Colonic mucosa (tissue), 4 donors: Measurements from ENCODE around the gene CES3. TPM values are rescaled to one million over a fixed set of nuclear protein-coding genes. Genes with fewer than 3 reads are reported as not detected.
"Not testable (repeated sequence)": the region's sequence is repeated elsewhere in the genome, so short reads cannot be mapped to it uniquely, and the experiment has no call there.

ENCODE experiments used
- DNase-seq: peaks from one replicate; pipeline ENCODE4 v3.0.0-alpha.2; 2020
- H3K27ac ChIP-seq: fragments of 200-600 bp; one replicate; pipeline ENCODE4 v1.8.0; 2021
- H3K27me3 ChIP-seq: fragments of 200-600 bp; one replicate; pipeline ENCODE4 v1.8.0; 2021
- H3K36me3 ChIP-seq: fragments of 200-600 bp; one replicate; pipeline ENCODE4 v1.8.0; 2021
- H3K4me1 ChIP-seq: fragments of 200-600 bp; one replicate; pipeline ENCODE4 v1.8.0; 2021; ENCODE audit warnings: mild to moderate bottlenecking
- H3K4me3 ChIP-seq: fragments of 200-600 bp; one replicate; pipeline ENCODE4 v1.8.0; 2021
- H3K9ac ChIP-seq, 2 donors: one replicate each; pipeline ENCODE4 v1.7.0; 2013; ENCODE audit warnings: control low read depth in 2 of 2, low read depth in 2 of 2, low read length in 2 of 2
- H3K9me3 ChIP-seq: fragments of 200-600 bp; one replicate; pipeline ENCODE4 v1.8.0; 2021
- intact Hi-C: fragments of 100-400 bp; cut with DNase I; formaldehyde crosslinking; loops from one replicate; pipeline ENCODE4 v1.14.1; 2022
- total RNA-seq, 2 donors: library from RNA; stranded (reverse); fragmentation: NEBNext Ultra II Directional in 1 of 2; extraction: Animal tissue kit (Norgen Biotek cat#: 25700) in 1 of 2; gene quantifications; one replicate each; pipeline ENCODE4 v1.2.1, GENCODE V29; 2021
- TF ChIP-seq, protein P1 (sequence below): fragments of 200-600 bp; IDR thresholded peaks from one replicate; pipeline ENCODE4 v1.8.0; 2022; ENCODE audit warnings: antibody characterized with exemption, mild to moderate bottlenecking
- donor health status: healthy.
- donor health status: DM: no; HTN: no; CAD: no.
- donor health status: DM: no; HTN: no; CAD: no.

CES3 gene
- total RNA-seq, 2 donors from 2014 or later, result 136 to 169 TPM

DNA sequence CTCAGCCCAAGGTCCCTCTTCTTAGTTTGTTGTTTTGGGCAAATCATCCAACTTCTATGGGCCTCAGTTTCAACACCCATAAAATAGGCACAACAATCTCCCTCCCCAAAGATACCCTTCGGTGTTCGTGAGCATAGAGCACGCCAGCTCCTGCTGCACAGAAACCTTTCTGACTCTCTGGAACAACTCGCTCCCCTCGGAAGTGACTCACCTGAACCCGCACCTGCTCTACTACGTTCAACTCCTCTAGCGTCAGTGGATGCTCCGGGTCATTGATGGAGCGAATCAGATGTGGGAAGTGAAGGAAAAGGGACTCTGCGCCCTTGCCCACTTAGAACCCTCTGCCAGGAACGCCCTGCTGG, 27.3 kb upstream of the CES3 start:
- TF ChIP-seq, protein P1, sequence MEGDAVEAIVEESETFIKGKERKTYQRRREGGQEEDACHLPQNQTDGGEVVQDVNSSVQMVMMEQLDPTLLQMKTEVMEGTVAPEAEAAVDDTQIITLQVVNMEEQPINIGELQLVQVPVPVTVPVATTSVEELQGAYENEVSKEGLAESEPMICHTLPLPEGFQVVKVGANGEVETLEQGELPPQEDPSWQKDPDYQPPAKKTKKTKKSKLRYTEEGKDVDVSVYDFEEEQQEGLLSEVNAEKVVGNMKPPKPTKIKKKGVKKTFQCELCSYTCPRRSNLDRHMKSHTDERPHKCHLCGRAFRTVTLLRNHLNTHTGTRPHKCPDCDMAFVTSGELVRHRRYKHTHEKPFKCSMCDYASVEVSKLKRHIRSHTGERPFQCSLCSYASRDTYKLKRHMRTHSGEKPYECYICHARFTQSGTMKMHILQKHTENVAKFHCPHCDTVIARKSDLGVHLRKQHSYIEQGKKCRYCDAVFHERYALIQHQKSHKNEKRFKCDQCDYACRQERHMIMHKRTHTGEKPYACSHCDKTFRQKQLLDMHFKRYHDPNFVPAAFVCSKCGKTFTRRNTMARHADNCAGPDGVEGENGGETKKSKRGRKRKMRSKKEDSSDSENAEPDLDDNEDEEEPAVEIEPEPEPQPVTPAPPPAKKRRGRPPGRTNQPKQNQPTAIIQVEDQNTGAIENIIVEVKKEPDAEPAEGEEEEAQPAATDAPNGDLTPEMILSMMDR, result no peak
- H3K36me3 ChIP-seq, result no peaks in the 10 kb centered on the region
- peak overlapping the region; percentile 94 for H3K4me3 ChIP-seq
- peak overlapping the region; percentile 86 for H3K27ac ChIP-seq
- H3K4me1 ChIP-seq, result peaks cover 20% of the 10 kb centered on the region
- peak overlapping the region; percentile 97 to 99 for H3K9ac ChIP-seq
- DNase-seq, result no peak
- no peaks in the 10 kb centered on the region for H3K9me3 ChIP-seq
- no peaks in the 10 kb centered on the region for H3K27me3 ChIP-seq
- intact Hi-C loops, result loop anchor here (5.0 kb wide), 1 partner anchor 36 kb away; no protein-coding TSS in a partner anchor

DNA sequence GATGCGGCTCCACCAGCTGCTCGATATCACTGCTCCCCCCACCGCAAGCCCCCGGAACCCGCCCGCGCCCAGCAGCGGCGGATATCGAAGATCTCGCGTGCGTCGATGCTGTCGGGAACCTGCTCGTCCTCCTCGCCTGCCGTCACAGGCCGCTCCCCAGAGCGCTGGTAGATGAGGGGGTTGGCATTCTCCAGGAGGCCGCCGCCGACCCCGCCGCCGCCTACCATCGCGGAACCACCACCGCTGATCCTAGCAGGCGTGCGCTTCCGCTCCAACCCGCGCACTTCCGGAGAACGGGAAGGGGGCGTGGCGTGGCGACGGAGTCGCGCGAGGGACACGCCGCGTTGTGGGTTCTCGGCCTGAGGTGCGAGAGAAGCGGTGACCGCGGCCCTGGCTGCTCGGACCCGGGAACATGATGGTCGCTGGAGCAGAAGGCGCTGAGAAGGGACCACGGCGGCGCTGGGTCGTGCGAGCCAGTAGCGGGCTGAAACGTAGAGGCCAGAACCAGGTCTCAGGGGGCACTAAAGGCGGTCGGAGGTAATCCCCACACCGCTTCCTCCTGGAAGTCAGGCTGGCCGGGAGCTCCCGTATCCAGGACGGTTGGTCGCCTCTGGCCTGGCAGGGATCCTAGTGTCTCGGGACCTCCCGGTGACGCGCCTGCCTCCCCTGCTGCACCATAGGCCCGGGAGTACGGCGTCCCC, 26.8 kb upstream of the CES3 start, which contains the start of gene CIAO2B:
Gene CIAO2B (minus strand): TSS at position 265 of the 701 bp plus-strand sequence. CDS start 38 bp downstream, at position 227.
- H3K4me1 ChIP-seq, result peaks cover 20% of the 10 kb centered on the region
- no peaks in the 10 kb centered on the region for H3K27me3 ChIP-seq
- peak; percentile 92 for DNase-seq
- TF ChIP-seq, protein P1, result no peak
- H3K36me3 ChIP-seq, result no peaks in the 10 kb centered on the region
- H3K4me3 ChIP-seq, result peak within 1 kb of the TSS; percentile 94
- intact Hi-C loops, result loop anchor here (5.0 kb wide), 1 partner anchor 37 kb away; no protein-coding TSS in a partner anchor
- H3K9me3 ChIP-seq, result no peaks in the 10 kb centered on the region
- H3K27ac ChIP-seq, result peak within 1 kb of the TSS; percentile 86
- peak within 1 kb of the TSS; percentile 97 to 99 for H3K9ac ChIP-seq

GRCh38 chr16:66934839-66935313, 26.2 kb upstream of the CES3 start:
- peak overlapping the region; percentile 86 for H3K27ac ChIP-seq
- H3K4me1 ChIP-seq, result peaks cover 20% of the 10 kb centered on the region
- H3K4me3 ChIP-seq, result peak overlapping the region; percentile 94
- DNase-seq, H3K36me3 ChIP-seq, H3K27me3 ChIP-seq, H3K9me3 ChIP-seq: not testable (repeated sequence)
- H3K9ac ChIP-seq, result peak overlapping the region; percentile 97 to 99
- intact Hi-C loops, result loop anchor here (5.0 kb wide), 1 partner anchor 38 kb away; no protein-coding TSS in a partner anchor

DNA sequence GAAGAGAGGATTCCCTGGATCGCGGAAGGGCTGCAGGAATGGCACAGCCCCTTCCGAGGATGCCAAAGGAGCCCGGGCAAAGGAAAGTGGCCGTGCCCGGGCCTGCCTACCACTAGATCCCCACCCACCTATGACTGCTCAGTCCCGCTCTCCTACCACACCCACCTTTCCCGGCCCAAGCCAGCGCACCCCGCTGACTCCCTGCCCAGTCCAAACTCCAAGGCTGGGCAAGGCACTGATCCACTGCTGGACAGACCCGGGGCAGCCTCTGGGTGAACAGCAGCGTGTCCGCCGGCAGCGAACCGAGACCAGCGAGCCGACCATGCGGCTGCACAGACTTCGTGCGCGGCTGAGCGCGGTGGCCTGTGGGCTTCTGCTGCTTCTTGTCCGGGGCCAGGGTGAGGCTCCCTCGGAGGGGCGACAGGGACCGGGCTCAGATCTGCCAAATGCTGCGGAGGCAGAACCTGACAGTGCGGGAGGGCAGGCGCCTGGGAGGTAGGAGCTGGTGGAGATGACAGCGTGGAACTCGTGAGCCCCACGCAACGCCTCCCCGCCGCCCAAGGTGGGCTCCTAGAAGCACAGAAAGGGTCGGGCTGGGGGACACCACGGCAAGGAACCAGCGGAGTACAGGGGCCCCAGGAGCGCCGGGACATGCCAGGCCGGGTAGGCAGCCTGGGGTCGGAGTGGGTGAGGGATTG, 25.6 kb upstream of the CES3 start, which contains the start of gene CES2:
Gene CES2 (plus strand): TSS at position 203 of the 698 bp plus-strand sequence. CDS start 120 bp downstream, at position 323.
- Histone ChIP-seq H3K9ac (peak within 1 kb of the TSS; percentile 97 to 99), H3K9me3 (no peaks in the 10 kb centered on the region), H3K27me3 (no peaks in the 10 kb centered on the region), H3K4me3 (peak within 1 kb of the TSS; percentile 94), H3K4me1 (peaks cover 20% of the 10 kb centered on the region), H3K36me3 (peaks cover 5% of the 10 kb centered on the region), H3K27ac (peak within 1 kb of the TSS; percentile 86)
- DNase-seq, result peak; percentile 94
- intact Hi-C loops, result no loop called here
- TF ChIP-seq, protein P1, result no peak

DNA sequence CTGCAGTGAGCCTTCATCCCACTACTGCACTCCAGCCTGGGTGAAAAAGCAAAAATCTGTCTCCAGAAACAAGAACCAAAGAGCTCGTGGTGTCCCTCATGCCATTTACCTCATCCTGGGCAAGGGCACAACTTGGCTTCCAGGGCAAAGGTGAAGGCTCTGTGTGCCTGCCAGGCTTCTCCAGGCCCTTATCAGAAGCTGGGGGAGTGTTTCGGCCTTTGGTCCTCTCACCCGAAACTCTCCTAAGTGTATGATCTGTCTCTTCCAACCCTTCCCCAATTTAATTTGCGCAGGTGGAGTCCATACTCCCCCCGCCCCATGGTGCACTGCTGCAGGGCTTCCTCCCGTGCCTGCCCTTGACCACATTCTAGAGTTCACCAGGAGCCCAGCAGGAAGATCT, 24.6 kb upstream of the CES3 start:
- peak overlapping the region; percentile 94 for H3K4me3 ChIP-seq
- peak overlapping the region in 1 of 2 donors; percentile 99 for H3K9ac ChIP-seq
- H3K27ac ChIP-seq, result peak overlapping the region; percentile 86
- H3K4me1 ChIP-seq, result peaks cover 20% of the 10 kb centered on the region
- TF ChIP-seq, protein P1, result no peak
- H3K9me3 ChIP-seq, result no peaks in the 10 kb centered on the region
- intact Hi-C loops, result no loop called here
- peak; percentile 71 for DNase-seq
- peaks cover 13% of the 10 kb centered on the region for H3K36me3 ChIP-seq
- no peaks in the 10 kb centered on the region for H3K27me3 ChIP-seq
